ENCODE data around the gene ARMC2.

DNA sequence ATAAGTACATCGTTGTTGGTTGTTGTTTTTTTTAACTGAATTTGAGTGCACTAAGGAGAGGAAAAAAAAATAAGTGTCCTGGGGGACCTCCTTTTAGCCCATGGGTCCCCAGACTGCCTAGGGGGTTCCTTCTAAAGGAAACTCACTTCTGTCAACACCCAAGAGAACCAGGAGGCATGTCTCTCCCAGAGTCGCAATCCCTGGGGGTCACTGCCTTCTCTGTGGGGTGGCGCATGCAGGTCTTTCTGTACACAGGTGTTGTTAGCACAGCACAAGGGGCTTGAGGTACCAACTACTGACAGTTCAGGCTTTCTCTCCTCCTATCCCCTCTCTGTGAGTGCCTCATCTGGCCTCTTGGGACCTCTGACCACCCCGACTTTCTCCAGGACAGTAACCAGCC is 7.3 kb upstream of the ARMC2 start:
- TF ChIP-seq, protein P1, sequence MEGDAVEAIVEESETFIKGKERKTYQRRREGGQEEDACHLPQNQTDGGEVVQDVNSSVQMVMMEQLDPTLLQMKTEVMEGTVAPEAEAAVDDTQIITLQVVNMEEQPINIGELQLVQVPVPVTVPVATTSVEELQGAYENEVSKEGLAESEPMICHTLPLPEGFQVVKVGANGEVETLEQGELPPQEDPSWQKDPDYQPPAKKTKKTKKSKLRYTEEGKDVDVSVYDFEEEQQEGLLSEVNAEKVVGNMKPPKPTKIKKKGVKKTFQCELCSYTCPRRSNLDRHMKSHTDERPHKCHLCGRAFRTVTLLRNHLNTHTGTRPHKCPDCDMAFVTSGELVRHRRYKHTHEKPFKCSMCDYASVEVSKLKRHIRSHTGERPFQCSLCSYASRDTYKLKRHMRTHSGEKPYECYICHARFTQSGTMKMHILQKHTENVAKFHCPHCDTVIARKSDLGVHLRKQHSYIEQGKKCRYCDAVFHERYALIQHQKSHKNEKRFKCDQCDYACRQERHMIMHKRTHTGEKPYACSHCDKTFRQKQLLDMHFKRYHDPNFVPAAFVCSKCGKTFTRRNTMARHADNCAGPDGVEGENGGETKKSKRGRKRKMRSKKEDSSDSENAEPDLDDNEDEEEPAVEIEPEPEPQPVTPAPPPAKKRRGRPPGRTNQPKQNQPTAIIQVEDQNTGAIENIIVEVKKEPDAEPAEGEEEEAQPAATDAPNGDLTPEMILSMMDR (IDR thresholded peaks at IDR 0.05): no peak
- no peak for TF ChIP-seq POLR2A (IDR thresholded peaks at IDR 0.05)

Measured in esophagus squamous epithelium (tissue), 4 donors.